ES-I3 (cell line): ENCODE measurements around the gene RAET1G.
"Not testable (repeated sequence)": the region's sequence is repeated elsewhere in the genome, so short reads cannot be mapped to it uniquely, and the experiment has no call there.

Experiments used
- H3K36me3 ChIP-seq: 2 replicates; pipeline ENCODE4 v1.6.1; 2013; ENCODE audit warnings: mild to moderate bottlenecking, low read length, control low read depth, moderate library complexity; ENCODE audit not compliant: insufficient read depth
- H3K4me1 ChIP-seq: 2 replicates; pipeline ENCODE4 v1.6.1; 2013; ENCODE audit warnings: mild to moderate bottlenecking, control low read depth, low read length; ENCODE audit not compliant: insufficient read depth
- H3K9ac ChIP-seq: 2 replicates; pipeline ENCODE4 v1.6.1; 2013; ENCODE audit warnings: low read depth, mild to moderate bottlenecking, low read length, moderate library complexity
- H3K9me3 ChIP-seq: 2 replicates; pipeline ENCODE4 v1.6.1; 2013; ENCODE audit warnings: mild to moderate bottlenecking, low read length, moderate library complexity; ENCODE audit not compliant: control insufficient read depth, insufficient read depth

The RAET1G gene

DNA sequence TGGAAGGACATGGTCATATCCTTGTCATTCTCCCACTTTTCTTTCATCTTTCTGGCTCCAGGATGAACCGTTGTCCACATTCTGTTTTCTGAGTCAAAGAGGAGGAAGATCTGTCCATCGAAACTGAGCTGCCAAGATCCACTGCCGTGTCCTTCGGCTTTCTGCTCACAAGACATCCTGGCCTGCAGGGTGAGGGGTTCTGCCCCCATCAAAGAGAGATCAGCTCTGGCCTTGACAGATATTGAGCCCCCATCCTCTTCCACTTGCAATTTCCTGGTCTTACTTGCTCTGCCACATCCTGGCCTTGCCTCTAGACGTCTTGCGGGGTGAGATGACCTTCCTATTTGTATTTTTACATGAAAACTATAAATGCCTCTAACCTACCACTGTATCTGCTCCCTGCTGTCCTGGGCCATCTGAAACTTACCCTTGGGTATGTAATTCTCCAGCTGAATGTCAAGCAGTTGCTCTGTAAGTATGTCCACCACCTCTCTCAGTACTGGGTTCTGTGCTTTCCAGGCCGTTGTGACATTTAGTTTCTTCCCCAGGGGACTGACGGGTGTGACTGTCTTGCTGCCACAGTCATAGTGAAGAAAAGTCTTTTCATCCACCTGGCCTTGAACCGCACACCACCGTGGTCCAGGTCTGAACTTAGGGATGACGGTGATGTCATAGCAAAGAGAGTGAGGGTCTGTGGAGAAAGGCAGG is 3.6 kb downstream of the RAET1G start:
- not testable (repeated sequence) for H3K36me3 ChIP-seq, H3K9ac ChIP-seq, H3K4me1 ChIP-seq, H3K9me3 ChIP-seq

GRCh38 chr6:149918151-149918905 is 4.6 kb downstream of the RAET1G start:
- H3K9me3 ChIP-seq: no peaks in the 10 kb centered on the region

DNA sequence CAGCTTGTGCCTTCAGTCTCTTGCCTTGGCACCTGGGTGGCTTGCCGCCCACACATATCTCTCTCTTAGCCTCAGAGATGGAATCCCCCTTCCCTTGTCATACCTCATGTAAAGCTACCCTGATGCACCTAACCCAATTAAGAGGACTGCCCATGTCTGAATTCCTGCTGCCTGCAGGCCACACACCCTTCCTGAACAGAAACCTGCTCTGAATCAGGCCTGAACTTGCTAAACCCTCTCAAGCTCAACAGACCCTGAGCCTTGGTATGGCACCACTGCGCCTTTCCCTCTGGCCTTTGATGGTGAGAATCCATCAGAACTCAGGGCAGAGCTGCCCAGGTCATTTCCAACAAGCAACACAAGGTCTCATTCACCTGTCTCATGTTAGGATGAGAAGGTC is 5.2 kb downstream of the RAET1G start:
- Histone ChIP-seq H3K9me3 (no peaks in the 10 kb centered on the region), H3K4me1 (no peaks in the 10 kb centered on the region), H3K36me3 (no peaks in the 10 kb centered on the region), H3K9ac (no peak overlapping the region)

More at GRCh38 chr6:149918151-149918905, 4.6 kb downstream of the RAET1G start:
- Histone ChIP-seq H3K9ac (no peak overlapping the region), H3K36me3 (no peaks in the 10 kb centered on the region), H3K4me1 (no peaks in the 10 kb centered on the region)

DNA sequence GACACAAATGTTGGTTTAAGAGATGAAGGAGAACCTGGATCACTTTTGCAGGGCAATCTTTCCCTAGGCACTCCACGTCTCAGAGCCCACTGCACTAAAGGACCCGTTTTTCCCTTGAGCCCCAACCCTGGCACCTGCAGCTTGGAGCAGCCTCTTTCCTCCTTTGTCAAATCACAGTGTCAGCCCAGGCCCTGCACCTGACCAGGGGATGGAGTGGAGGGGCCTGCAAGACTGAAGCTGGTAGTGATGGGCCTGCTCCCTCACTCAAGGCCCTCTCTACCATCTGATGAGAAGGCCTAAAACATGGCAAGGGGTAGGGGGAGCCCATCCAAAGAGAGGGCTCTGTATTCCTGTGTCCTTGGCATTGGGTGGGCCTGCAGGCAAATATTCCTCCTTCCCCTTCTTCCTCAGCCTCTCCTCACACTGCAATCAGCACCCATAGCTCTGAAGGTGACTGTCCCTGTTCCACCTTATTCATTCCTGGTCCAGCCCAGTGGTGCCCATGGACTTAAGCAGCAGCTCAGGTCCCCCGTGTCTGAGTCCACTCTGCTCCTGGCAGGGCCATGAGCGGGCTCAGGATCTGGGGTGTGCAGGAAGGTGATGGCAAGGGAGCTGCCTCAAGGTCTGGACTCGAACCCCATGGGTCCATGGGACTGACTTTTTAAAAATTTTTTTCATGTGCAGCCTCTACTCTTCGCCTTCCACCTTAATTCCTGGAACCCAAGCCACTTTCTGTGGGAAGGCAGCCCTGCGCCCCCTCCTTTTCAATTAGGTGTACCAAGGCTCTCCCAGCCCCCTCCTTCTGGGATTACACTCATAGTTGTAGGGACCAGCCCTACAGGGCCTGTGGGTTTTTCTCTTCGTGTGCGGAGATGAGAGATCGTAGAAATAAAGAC is 6.7 kb downstream of the RAET1G start:
- Histone ChIP-seq H3K9me3 (no peaks in the 10 kb centered on the region), H3K9ac (no peak overlapping the region), H3K4me1 (no peaks in the 10 kb centered on the region), H3K36me3 (no peaks in the 10 kb centered on the region)

DNA sequence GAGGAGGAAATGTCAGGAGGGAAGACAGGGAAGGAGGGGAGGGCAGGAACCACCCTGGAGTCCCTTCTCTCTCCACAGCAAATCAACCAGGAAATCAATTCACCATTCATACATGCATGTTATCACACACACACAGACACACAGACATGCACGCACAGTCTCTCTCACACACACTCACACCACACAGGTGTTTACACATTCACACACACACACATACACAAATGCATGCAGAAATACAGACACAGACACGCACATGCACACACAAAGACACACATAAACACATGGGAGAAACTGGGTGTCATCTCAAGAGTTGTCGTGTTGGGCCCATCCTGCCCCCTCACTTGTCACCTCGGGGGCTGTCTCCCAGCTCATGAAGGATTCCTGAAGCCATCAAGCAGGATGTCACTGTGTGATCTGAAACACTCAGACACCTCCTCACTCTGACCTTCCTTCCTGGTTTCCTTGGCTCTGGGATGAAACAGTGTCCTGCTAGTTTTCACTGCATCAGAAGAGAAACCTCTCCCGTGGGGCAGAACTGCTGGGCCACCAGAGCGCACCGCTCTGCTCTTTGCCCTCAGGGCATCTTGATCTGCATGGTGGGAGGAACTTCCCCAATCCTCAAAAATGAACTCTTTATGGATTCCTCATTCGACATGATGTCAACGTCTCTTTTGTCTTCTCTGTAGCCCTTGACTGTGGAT is 9.2 kb downstream of the RAET1G start:
- Histone ChIP-seq H3K4me1 (no peaks in the 10 kb centered on the region), H3K36me3 (no peaks in the 10 kb centered on the region), H3K9me3 (no peaks in the 10 kb centered on the region), H3K9ac (no peak overlapping the region)

DNA sequence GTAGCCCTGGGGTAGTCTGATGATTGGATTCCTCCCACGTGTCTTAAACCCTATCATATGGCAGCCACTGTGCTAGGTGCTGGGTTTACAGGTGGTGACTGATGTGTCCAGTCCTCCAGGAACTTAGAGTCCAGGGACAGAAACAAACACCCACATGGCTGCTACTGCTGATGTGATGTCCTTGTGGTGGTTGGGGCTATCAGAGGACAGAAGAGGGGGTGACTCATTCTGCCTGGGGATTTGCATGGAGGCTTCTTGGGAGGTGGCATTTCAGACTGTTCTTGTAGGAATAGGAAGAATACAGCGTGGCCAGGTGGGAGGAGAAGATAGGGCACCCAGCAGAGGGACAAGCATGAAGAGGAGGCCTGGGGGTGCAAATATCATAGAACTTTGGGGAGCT is 9.8 kb downstream of the RAET1G start:
- Histone ChIP-seq H3K9me3 (no peaks in the 10 kb centered on the region), H3K9ac (no peak overlapping the region), H3K36me3 (no peaks in the 10 kb centered on the region), H3K4me1 (no peaks in the 10 kb centered on the region)

DNA sequence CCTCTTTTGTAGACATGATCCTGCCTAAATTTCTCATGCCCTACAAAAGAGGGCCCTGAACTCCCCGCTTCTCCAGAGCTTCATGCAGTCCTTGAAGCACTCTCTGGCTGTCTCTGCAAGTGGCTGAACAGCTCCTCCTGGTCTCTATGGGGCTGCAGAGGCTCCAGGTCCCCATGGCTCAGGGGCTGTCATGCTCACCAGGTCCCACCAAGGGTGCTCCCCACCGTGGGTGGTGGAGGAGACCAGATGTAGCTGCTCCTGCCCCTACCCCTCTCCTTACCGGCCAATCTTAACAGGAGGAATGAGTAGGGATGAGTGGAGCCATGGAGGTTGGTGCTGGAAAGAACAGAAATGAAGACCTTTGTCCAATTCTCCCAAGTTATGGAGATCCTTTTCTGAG is 10.2 kb downstream of the RAET1G start:
- H3K36me3 ChIP-seq, H3K4me1 ChIP-seq, H3K9me3 ChIP-seq, H3K9ac ChIP-seq: not testable (repeated sequence)

GRCh38 chr6:149910721-149911151 is 12.2 kb downstream of the RAET1G start:
- H3K36me3 ChIP-seq: no peaks in the 10 kb centered on the region
- H3K9me3 ChIP-seq: no peaks in the 10 kb centered on the region
- no peaks in the 10 kb centered on the region for H3K4me1 ChIP-seq
- H3K9ac ChIP-seq: no peak overlapping the region

- H3K36me3 ChIP-seq: no peaks in the 10 kb centered on the region
Measured at GRCh38 chr6:149909701-149910470, 13.0 kb downstream of the RAET1G start.

DNA sequence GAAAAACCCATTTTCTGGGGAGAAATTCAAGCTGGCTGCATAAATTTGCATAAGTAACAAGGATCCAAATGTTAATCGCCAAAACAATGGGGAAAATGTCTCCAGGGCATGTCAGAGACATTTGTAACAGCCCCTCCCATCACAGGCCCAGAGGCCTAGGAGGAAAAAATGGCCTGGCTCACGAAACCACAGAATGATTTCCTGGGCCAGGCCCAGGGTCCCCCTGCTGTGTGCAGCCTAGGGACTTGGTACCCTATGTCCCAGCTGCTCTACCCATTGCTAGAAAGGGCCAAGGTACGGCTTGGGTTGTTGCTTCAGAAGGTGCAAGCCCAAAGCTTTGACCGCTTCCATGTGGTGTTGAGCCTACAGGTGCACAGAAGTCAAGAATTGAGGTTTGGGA is 14.4 kb downstream of the RAET1G start:
- H3K4me1 ChIP-seq, H3K9me3 ChIP-seq, H3K36me3 ChIP-seq, H3K9ac ChIP-seq: not testable (repeated sequence)

More at GRCh38 chr6:149909701-149910470, 13.0 kb downstream of the RAET1G start:
- H3K4me1 ChIP-seq: no peaks in the 10 kb centered on the region
- H3K9me3 ChIP-seq: no peaks in the 10 kb centered on the region
- H3K9ac ChIP-seq: no peak overlapping the region

DNA sequence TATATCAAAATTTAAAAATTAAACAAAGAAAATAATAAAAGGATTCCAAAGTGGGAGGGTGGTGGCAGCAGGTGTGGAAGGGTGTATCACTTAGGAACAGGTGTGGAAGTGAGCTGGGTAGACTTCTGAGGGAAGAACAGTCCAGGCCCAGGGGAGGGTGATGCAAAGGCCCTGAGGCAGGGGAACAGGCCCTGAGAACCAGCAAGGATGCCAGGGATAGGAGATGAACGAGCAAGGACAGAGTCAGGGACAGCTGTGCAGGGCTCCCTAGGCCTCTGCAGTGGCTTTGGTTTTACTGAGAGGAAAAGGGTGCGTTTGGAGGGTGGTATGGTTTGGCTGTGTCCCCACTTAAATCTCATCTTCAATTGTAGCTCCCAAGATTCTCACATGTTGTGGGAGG is 15.6 kb downstream of the RAET1G start:
- H3K36me3 ChIP-seq: no peaks in the 10 kb centered on the region
- no peaks in the 10 kb centered on the region for H3K9me3 ChIP-seq
- no peak overlapping the region for H3K9ac ChIP-seq
- no peaks in the 10 kb centered on the region for H3K4me1 ChIP-seq

GRCh38 chr6:149906405-149906804 is 16.5 kb downstream of the RAET1G start:
- Histone ChIP-seq H3K36me3 (no peaks in the 10 kb centered on the region), H3K4me1 (no peaks in the 10 kb centered on the region), H3K9me3 (no peaks in the 10 kb centered on the region), H3K9ac (no peak overlapping the region)

DNA sequence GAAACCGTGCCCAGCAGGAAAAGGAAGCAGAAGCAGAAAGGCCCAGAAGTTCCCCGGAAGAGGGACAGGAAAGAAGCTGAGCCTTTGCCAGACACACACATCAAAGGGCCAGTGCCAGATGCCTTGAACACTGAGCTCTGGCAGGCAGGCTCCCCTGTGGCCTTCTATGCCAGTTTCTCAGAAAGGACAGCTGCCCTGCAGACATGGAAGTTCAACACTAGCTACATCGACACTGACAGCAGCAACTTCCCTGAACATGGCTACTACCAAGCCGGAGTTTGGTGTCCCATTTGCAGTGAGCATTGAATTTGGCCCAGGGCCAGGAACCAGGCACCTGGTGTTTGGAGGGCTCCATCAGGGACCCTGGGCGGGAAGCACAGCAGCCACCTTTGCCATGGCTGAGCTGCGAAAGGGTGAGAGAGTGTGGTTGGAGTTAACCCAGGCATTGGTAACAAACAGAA is 17.0 kb downstream of the RAET1G start:
- Histone ChIP-seq H3K36me3 (no peaks in the 10 kb centered on the region), H3K4me1 (no peaks in the 10 kb centered on the region), H3K9me3 (no peaks in the 10 kb centered on the region), H3K9ac (no peak overlapping the region)
